Esophagus squamous epithelium (tissue), 4 donors: ENCODE measurements around the gene NECTIN1.

Experiments
- POLR2A ChIP-seq, 4 donors: fragments of 450-650 bp; IDR thresholded peaks; one replicate each; pipeline ENCODE4 v1.6.1; 2017; ENCODE audit warnings: antibody characterized with exemption in 4 of 4, mild to moderate bottlenecking in 4 of 4, moderate library complexity in 3 of 4
- TF ChIP-seq, protein P1 (sequence below), 6 experiments: fragments of 450-650 bp in 4 of 6; fragments of 200-600 bp in 2 of 6; sonication (generic) in 2 of 6; IDR thresholded peaks; one replicate each; pipeline ENCODE4 v1.5.1; 2016 to 2019; ENCODE audit warnings: antibody characterized with exemption in 6 of 6, mild to moderate bottlenecking in 4 of 6, moderate library complexity in 4 of 6

DNA sequence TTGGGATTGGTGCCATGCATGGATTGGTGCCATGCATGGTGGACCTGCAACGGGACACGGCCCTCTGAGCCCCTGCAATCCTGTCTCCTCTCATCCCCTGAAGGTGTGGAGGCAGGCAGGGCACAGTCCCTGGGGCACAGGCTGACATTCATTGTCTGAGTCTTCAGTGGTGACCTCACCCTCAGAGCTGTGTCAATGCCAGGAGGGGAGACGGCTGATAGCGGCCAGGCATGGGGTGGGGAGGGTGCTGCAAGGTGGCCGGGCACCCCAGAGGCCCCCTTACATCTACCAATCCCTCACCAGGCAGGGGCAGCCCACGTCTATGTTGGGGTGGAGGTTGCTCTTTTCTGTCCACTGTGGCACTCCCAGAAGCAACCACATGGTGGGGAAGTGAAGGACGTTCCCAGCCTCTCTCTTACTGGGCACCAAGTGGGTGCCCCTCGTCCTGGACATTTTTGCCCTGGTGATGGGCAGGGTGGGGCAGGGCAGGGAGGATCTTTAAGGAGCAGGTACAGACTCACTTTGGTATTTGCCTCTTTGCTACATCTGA, 47.6 kb downstream of the NECTIN1 start:
- TF ChIP-seq, protein P1, sequence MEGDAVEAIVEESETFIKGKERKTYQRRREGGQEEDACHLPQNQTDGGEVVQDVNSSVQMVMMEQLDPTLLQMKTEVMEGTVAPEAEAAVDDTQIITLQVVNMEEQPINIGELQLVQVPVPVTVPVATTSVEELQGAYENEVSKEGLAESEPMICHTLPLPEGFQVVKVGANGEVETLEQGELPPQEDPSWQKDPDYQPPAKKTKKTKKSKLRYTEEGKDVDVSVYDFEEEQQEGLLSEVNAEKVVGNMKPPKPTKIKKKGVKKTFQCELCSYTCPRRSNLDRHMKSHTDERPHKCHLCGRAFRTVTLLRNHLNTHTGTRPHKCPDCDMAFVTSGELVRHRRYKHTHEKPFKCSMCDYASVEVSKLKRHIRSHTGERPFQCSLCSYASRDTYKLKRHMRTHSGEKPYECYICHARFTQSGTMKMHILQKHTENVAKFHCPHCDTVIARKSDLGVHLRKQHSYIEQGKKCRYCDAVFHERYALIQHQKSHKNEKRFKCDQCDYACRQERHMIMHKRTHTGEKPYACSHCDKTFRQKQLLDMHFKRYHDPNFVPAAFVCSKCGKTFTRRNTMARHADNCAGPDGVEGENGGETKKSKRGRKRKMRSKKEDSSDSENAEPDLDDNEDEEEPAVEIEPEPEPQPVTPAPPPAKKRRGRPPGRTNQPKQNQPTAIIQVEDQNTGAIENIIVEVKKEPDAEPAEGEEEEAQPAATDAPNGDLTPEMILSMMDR (IDR thresholded peaks at IDR 0.05), result peak in 3 of 6 experiments; percentile 34 to 48 (median 37)
- no peak for TF ChIP-seq POLR2A (IDR thresholded peaks at IDR 0.05)
